HUES6 (cell line): ENCODE data around the gene NAA11.

Experiments used
- H3K27ac ChIP-seq: 2 replicates; pipeline ENCODE4 v1.7.0; 2013; ENCODE audit warnings: low read depth, mild to moderate bottlenecking, low read length, inconsistent platforms
- H3K27me3 ChIP-seq: 2 replicates; pipeline ENCODE4 v1.6.1; 2013; ENCODE audit warnings: low read length; ENCODE audit not compliant: control insufficient read depth, insufficient read depth
- H3K36me3 ChIP-seq: 2 replicates; pipeline ENCODE4 v1.6.1; 2013; ENCODE audit warnings: low read length; ENCODE audit not compliant: control insufficient read depth, insufficient read depth
- H3K4me1 ChIP-seq: 2 replicates; pipeline ENCODE4 v1.6.1; 2013; ENCODE audit warnings: low read length; ENCODE audit not compliant: control insufficient read depth, insufficient read depth
- H3K4me3 ChIP-seq: 2 replicates; pipeline ENCODE4 v1.5.1; 2013; ENCODE audit warnings: low read depth, low read length
- H3K9ac ChIP-seq: one replicate; pipeline ENCODE4 v1.6.1; 2013; ENCODE audit warnings: mild to moderate bottlenecking, low read length
- H3K9me3 ChIP-seq: 2 replicates; pipeline ENCODE4 v1.6.1; 2013; ENCODE audit warnings: low read depth, low read length; ENCODE audit not compliant: control insufficient read depth, insufficient read depth

Gene NAA11

DNA sequence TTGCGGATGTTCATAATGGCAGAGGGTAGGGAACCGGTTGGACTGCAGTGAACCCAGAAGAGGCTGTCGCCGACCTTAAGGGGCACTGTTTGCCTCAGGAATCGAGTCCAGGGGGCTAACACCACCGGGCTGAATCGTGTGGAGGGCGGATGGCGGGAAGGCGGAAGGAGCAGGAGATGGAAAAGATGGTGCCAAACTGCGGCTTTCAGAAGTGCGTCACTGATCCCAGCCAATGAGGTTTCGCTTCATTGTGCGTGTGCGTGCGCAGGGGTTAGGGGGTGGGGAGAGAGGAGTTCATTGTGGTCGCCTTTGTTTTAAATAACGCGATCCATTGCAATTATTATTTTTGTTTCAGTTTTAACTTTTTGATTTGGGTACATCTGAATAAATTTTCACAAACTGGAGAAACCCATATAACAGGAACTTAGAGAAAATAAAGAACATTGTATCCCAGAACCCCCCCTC lies at the start of gene NAA11:
NAA11 (minus strand) TSS at position 198 of the 465 bp plus-strand sequence; CDS start at position 14, 184 bp downstream.
- H3K36me3 ChIP-seq: no peaks in the 10 kb centered on the region
- H3K27me3 ChIP-seq: no peaks in the 10 kb centered on the region
- no peaks in the 10 kb centered on the region for H3K4me1 ChIP-seq
- no peak within 1 kb of the TSS for H3K4me3 ChIP-seq
- no peak within 1 kb of the TSS for H3K27ac ChIP-seq
- H3K9ac ChIP-seq: no peak within 1 kb of the TSS
- H3K9me3 ChIP-seq: no peaks in the 10 kb centered on the region

DNA sequence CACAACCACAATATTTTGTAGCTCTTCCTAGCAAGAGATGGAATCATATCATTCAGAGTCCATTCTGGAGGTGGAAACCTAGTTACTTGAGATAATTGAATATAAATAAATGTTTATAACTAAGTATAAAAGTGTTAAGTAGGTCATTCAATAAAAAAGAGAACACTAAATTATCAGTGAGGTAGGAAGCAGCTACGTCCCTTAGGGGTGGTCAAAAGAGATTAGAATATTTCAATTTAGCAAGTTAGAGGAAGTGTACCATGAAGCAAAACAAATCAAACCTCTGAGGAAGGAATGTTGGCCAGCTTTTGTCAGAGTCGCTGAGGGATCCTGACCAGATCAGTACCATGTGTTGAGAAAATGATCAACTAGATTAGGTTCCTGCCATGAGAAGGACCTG lies 44.2 kb upstream of the NAA11 start:
- Histone ChIP-seq H3K9ac (no peak overlapping the region), H3K27ac (no peak overlapping the region), H3K36me3 (no peaks in the 10 kb centered on the region), H3K4me3 (no peak overlapping the region), H3K27me3 (no peaks in the 10 kb centered on the region), H3K9me3 (no peaks in the 10 kb centered on the region), H3K4me1 (no peaks in the 10 kb centered on the region)

DNA sequence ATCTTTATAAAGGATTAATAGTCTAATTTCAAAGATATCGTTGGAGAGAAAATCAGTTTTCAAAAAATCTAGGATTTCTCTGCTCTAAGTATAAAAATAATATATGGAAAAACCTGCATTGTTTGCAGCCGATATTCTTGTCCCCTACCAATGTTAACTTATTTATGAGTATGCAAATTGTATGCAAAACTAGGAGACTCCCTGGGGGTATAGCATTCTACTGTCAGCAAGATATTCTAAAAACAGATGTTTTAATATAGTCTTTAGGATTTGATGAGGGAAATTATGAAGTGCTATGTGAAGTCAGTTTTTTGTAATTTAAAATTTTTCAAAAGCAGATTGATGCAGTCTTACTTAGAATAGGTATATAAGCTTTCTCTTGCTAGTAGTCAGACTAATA lies 41.2 kb upstream of the NAA11 start:
- Histone ChIP-seq H3K36me3 (no peaks in the 10 kb centered on the region), H3K9me3 (no peaks in the 10 kb centered on the region), H3K4me1 (no peaks in the 10 kb centered on the region), H3K27ac (no peak overlapping the region), H3K4me3 (no peak overlapping the region), H3K27me3 (no peaks in the 10 kb centered on the region), H3K9ac (no peak overlapping the region)

DNA sequence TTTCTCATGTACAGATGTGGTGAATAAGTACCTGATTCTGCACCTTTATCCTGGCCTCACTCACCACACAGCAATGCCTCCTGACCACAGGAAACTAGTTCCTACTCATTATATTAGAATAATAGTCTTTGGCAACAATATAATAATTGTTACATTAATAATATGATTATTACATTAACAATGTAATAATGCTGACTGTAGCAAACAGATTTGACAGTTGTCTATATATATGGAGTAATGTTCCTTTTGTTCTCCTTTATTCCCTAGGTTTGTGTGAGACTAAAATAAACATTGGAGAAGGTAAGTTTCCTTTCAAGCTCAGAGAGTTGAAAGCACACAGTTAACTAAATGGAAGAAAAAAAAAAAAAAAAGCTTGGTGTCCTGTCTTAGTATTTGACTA lies 40.6 kb upstream of the NAA11 start:
- Histone ChIP-seq H3K36me3 (no peaks in the 10 kb centered on the region), H3K27me3 (no peaks in the 10 kb centered on the region), H3K4me3 (no peak overlapping the region), H3K9ac (no peak overlapping the region), H3K9me3 (no peaks in the 10 kb centered on the region), H3K27ac (no peak overlapping the region), H3K4me1 (no peaks in the 10 kb centered on the region)

DNA sequence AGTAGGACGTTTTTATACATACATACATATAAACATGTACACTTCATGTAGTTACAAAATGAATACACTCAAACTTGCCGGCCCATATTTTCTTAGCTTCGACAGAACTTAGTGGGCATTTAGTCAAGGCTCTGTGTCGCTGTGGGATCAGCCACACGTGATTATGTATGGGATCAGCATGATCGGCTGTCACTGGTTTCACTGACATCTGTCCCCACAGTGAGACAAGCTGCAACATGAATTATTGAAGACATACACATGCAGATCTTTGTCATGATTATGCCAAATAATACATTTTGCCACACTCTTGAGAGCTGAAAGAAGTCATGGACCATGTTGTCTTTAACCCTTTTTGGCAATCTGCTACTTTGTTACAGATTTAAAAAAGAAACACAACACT lies 38.2 kb upstream of the NAA11 start:
- Histone ChIP-seq H3K4me1 (no peaks in the 10 kb centered on the region), H3K27ac (no peak overlapping the region), H3K27me3 (no peaks in the 10 kb centered on the region), H3K36me3 (no peaks in the 10 kb centered on the region), H3K4me3 (no peak overlapping the region), H3K9ac (no peak overlapping the region), H3K9me3 (no peaks in the 10 kb centered on the region)

DNA sequence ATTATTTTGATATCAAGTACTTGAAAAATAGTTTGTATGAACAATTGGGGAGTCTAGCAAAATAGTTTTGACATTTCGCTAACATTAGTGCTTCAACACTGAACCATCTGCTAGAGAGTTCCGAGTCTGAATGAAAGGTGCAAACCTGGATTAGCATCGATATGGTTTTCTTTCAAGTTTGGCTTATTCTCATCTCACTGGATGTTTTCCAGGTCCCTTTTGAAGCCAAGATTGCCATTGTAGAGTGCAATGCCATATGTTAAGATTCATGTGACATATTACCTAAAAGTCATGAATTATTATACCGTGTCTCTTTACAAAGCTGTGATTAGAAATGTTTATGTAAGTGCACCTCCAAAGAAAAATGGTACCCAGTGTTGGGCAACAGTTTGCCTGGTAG lies 36.8 kb upstream of the NAA11 start:
- no peaks in the 10 kb centered on the region for H3K36me3 ChIP-seq

DNA sequence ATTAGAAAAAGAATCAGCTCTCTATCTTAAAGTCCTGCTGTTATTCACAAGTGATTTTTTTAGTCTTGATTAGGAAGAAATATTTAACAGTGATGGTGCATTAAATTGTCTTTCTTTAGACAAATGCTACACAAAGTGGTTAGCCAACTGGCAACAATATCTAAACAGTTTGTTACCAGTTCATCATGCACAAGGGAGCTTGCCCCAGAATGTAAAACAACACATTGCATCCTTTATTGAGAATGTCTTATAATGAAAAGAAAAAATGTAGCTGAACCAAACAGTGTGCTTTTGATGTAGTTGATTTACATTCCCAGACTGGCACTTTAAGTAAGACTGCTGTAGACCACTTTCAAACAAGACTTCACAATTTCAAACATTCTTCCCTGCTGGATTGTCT lies 34.1 kb upstream of the NAA11 start:
- Histone ChIP-seq H3K9ac (no peak overlapping the region), H3K27ac (no peak overlapping the region), H3K4me1 (no peaks in the 10 kb centered on the region), H3K36me3 (no peaks in the 10 kb centered on the region), H3K9me3 (no peaks in the 10 kb centered on the region), H3K27me3 (no peaks in the 10 kb centered on the region), H3K4me3 (no peak overlapping the region)

More for the DNA sequence above, 36.8 kb upstream of the NAA11 start:
- Histone ChIP-seq H3K27ac (no peak overlapping the region), H3K27me3 (no peaks in the 10 kb centered on the region), H3K4me3 (no peak overlapping the region), H3K4me1 (no peaks in the 10 kb centered on the region), H3K9ac (no peak overlapping the region), H3K9me3 (no peaks in the 10 kb centered on the region)

DNA sequence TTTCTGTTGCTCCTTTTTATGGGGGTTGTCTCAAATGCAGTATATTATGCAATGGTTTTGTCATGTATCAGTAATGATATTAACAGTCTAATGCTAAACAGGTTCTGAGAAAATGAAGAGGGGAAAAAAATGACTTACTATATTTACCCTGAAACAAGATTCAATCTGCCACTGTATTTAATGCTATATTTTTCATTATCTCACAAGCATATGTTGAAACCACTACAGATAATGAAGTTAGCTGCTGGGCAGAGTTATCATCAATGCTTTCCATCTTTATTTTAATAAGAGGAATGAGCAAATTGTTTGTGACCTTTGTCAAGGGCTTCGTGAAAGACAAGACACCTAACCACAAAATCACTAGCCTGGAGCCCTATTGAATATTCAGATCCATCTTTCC lies 32.6 kb upstream of the NAA11 start:
- Histone ChIP-seq H3K9ac (no peak overlapping the region), H3K36me3 (no peaks in the 10 kb centered on the region), H3K4me1 (no peaks in the 10 kb centered on the region), H3K9me3 (no peaks in the 10 kb centered on the region), H3K4me3 (no peak overlapping the region), H3K27me3 (no peaks in the 10 kb centered on the region), H3K27ac (no peak overlapping the region)

DNA sequence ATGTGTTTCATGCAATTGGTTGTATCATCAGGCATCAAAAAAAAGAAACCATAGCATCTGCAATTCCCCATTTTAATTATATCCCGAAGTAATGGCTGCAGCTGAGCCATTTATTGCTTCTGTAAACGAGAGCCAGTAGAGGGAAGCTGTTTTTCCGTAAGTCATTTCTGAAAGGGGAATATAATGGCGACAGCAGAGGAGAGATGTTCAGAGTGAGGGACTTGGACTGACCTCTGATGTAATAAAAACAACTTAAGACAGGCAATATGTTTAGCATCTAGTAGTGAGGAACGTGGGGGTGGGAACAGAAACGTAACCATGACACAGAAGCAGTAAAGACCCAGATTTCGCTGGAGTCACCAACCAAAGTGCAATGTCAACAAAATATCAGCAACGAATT lies 31.5 kb upstream of the NAA11 start:
- H3K4me3 ChIP-seq: no peak overlapping the region
- H3K4me1 ChIP-seq: no peaks in the 10 kb centered on the region
- H3K27ac ChIP-seq: no peak overlapping the region
- H3K27me3 ChIP-seq: no peaks in the 10 kb centered on the region
- no peak overlapping the region for H3K9ac ChIP-seq
- no peaks in the 10 kb centered on the region for H3K36me3 ChIP-seq
- H3K9me3 ChIP-seq: no peaks in the 10 kb centered on the region

DNA sequence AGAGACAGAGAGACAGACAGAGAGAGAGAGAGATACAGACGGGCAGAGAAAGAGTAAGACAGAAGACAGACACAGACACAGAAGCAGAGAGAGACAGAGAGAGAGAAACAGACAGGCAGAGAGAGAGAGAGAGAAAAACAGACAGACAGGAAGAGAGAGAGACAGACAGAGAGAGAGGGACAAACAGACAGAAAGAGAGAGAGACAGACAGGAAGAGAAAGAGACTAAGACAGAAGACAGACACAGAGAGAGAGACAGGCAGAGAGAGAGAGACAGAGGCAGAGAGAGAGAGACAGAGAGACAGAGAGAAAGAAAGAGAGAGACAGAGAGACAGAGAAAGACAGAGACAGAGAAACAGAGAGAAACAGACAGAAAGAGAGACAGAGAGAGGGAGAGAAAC lies 27.2 kb upstream of the NAA11 start:
- Histone ChIP-seq H3K9me3 (0 out of 2 replicates have a peak, but pooled peaks cover 3% of the 10 kb centered on the region), H3K4me3 (no peak overlapping the region), H3K9ac (no peak overlapping the region), H3K27me3 (no peaks in the 10 kb centered on the region), H3K36me3 (no peaks in the 10 kb centered on the region), H3K27ac (no peak overlapping the region), H3K4me1 (no peaks in the 10 kb centered on the region)

DNA sequence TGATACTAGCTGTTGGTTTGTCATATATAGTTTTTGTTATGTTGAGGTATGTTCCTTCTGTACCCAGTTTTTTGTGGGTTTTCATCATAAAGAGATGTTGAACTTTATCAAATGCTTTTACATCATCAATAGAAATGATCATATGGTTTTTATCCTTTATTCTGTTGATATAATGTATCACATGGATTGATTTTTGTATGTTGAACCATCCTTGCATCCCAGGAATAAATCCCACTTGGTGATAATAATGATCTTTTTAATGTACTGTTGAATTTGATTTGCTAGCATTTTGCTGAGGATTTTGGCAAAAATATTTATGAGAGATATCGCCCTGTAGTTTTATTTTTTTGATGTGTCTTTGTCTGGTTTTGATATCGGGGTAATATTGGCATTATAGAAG lies 22.5 kb upstream of the NAA11 start:
- H3K4me3 ChIP-seq: no peak overlapping the region
- H3K4me1 ChIP-seq: no peaks in the 10 kb centered on the region
- H3K27me3 ChIP-seq: no peaks in the 10 kb centered on the region
- H3K9ac ChIP-seq: no peak overlapping the region
- no peaks in the 10 kb centered on the region for H3K36me3 ChIP-seq
- peaks cover 15% of the 10 kb centered on the region for H3K9me3 ChIP-seq
- H3K27ac ChIP-seq: no peak overlapping the region
